ENCODE results near the gene DUT. TPM values are rescaled to one million over a fixed set of nuclear protein-coding genes. Genes with fewer than 3 reads are reported as not detected.

DUT gene
- polyA plus RNA-seq, 4 donors: 162 to 178 (median 168) TPM

DNA sequence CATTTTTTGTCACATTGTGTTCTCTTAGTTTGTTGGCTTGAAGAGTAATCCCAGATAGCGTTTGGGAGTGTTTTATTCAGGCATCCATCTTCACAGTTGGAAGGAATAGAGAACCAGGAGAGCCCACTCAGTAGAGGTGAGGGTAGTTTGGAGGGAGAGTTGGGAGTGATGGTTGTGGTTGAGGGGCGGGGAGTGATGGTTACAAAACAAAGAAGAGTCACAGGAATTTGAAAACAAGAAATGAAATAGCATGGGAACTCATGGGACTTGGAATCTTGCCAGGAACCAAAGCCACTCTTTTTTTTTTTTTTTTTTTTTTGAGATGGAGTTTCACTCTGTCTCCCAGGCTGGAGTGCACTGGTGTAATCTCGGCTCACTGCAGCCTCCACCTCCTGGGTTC, 36.3 kb downstream of the DUT start:
- no peak for DNase-seq (ENCODE audit: low read depth in 4 of 4, low spot score in 3 of 4)

GRCh38 chr15:48370460-48370859, 39.2 kb downstream of the DUT start:
- no peak for DNase-seq (ENCODE audit: low read depth in 4 of 4, low spot score in 3 of 4)

GRCh38 chr15:48371550-48371949, 40.3 kb downstream of the DUT start:
- no peak for DNase-seq (ENCODE audit: low read depth in 4 of 4, low spot score in 3 of 4)

DNA sequence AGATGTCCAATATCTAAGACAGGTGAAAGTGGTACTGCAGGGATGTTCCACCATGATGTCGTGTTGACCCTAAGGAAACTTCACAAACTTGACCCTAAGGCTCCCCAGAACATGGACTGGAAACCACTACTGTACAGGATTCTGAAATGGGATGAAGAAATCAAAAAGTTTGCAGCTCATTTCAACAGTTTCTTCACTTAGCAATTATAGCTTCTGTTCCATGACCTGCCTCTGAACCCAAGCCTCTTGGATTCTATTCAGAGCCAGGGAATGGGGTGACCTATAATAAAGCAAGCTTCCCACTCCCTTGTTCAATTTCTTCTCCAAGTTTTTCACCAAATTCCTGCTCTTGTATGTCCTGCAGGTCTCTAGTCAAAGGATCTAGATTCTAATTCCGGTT, 40.7 kb downstream of the DUT start:
- no peak for DNase-seq (ENCODE audit: low read depth in 4 of 4, low spot score in 3 of 4)

DNA sequence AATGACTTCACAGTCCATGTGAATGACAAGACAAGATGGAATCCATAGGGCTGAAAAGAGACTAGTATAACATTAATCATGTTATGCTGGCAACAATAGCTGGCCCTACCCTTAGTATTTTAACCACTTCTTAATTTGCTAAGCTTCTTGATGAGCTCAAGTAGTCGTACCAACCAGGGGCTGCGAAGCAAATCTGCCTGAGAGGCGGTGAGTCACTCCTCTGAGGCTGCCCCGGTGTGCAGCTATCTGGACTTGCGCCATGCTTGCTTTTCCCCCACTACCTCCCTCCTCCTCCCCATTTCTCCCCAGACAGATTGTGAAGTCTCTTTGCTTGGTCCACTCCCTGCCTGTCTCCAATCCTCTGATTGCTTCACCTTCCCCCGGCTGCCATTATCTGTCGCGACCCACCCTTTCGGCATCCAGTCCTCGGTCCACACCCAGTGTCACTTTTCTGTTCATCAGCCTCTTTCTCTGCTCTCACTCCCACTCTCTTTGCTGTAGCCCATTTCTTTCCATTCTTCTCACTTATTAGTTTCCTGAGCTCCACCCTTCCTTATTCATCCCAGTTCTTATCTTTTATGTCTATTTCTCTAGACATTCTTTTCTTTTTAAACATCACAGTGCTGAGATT, 42.7 kb downstream of the DUT start:
- DNase-seq (ENCODE audit: low read depth in 4 of 4, low spot score in 3 of 4): no peak

DNA sequence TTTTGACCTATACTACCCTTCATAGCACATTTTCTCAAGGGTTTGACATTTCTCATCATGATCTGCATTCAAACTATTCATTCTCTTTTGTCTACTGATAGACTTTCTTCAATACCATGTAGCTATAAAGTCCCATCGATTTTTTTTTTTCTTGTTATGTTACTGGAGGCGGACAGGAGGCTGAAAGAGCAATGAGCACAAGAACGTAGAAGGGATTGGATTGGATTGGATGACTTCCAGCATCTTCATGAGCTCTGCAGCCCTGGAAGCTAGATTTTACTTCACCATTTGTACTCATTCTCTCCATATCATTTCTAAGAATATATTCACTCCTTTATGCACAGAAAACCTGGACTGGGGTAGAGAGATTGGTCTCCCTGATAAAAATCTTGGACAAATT, 43.2 kb downstream of the DUT start:
- no peak for DNase-seq (ENCODE audit: low read depth in 4 of 4, low spot score in 3 of 4)

- DNase-seq (ENCODE audit: low read depth in 4 of 4, low spot score in 3 of 4): no peak
Measured at GRCh38 chr15:48375767-48376166, 44.5 kb downstream of the DUT start.

GRCh38 chr15:48380198-48380597, 49.0 kb downstream of the DUT start:
- no peak for DNase-seq (ENCODE audit: low read depth in 4 of 4, low spot score in 3 of 4)

DNA sequence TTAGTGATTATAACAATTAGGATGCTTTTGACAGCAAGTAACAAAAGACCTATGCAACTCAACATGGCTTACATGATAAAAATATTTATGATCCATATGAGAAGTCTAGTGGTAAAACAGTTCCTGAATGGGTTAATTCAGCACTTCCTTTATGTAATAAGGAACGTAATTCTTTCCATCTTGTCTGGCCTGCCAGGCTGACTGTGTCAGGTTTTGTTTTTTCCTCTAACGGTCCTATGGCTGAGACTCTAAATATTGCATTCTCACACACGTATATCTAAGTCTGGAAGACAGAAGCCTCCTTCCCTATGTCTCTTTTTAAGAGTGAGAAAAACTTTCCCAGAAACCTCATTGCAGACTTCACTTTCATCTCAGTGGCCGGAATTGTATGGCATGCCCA, 50.6 kb downstream of the DUT start:
- DNase-seq (ENCODE audit: low read depth in 4 of 4, low spot score in 3 of 4): no peak

DNA sequence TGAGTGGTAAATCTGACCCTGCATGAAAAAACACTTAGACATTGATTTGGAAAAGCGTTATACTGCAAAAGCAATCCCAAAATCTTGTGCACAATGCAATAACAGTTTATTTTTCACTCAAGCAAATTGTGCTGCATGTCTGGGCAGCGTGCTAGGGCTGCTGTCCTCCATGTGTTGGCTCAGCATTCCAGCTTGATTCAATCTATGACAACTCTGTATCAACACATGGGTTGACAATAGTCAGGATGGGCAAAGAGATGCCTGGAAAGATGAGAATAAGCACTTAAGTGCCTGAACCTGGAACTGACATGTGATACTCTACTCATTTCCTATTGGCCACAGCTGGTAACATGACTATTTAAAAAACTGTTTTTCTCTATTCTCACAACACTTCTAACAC, 51.8 kb downstream of the DUT start:
- DNase-seq (ENCODE audit: low read depth in 4 of 4, low spot score in 3 of 4): no peak

- DNase-seq (ENCODE audit: low read depth in 4 of 4, low spot score in 3 of 4): no peak
Measured at GRCh38 chr15:48384616-48385015, 53.4 kb downstream of the DUT start.

GRCh38 chr15:48385031-48385830, 54.0 kb downstream of the DUT start:
- DNase-seq (ENCODE audit: low read depth in 4 of 4, low spot score in 3 of 4): no peak

DNA sequence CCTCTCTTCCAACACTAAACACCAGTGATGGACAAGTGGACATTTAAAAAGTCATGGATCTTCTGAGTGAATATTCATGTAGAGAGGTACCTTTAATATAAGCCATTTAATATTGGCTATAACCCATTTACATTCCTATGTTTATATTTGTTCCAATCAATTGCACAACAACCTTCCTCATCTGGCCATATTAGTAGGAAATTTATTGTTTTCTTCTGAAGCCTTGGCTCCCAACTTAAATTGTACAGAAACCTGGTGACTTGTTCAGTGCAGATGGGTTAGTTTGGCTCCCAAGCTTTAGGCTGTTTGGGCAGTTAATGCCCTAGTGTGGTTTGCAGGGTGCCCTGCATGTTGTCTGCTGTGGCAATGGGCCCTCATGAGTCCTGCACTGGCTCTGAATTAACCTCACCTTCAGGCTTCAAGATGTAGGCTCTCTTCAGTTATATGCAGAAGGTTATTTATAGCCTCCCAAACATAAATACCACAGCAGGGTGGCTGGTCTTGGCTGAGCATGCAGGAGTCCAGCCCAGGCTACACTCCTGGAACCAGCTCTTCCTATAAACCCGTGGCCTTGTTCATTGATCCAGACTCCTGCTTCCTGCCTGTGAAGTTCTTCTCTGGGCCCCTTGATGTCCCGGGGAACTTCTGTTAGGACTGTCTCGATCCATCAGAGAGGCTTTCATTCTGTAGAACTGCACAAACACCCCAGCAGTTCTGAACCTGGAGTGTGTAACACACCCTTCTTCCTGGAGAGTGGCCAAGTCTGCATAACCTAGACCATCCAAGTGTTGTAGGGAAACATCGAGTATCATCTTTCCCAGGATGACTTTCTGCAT, 57.0 kb downstream of the DUT start:
- DNase-seq (ENCODE audit: low read depth in 4 of 4, low spot score in 3 of 4): no peak

DNA sequence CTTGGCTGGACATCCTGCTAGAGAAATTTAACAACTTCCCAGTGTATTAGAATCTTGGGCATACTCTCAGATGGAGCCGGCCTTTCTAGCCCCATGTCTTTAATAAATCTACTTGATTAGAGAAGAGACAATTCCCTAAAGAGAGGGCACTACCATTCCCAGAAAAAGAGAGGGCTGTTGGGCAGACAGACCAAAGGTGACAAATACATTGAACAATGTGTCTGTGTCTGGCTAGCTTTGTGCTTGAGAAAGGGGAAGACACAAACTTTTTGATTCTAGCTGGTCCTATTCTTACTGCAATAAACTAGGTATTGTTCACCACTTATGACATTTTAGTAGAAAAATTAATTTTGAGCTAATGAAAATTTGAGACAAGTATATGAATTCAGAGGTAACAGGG, 57.7 kb downstream of the DUT start:
- DNase-seq (ENCODE audit: low read depth in 4 of 4, low spot score in 3 of 4): no peak

- no peak for DNase-seq (ENCODE audit: low read depth in 4 of 4, low spot score in 3 of 4)
Measured at GRCh38 chr15:48389691-48390143, 58.5 kb downstream of the DUT start.

GRCh38 chr15:48391950-48392349, 60.7 kb downstream of the DUT start:
- no peak for DNase-seq (ENCODE audit: low read depth in 4 of 4, low spot score in 3 of 4)

- DNase-seq (ENCODE audit: low read depth in 4 of 4, low spot score in 3 of 4): no peak
Measured at GRCh38 chr15:48392356-48392755, 61.1 kb downstream of the DUT start.

Measured in right renal pelvis (tissue), 4 donors.